Stimulated activated CD4-positive, alpha-beta T cell treated with anti-CD3 and anti-CD28 coated beads, Interleukin-12 subunit alpha, Interleukin-12 subunit beta, amount 100 ng/mL, for 24 hours (primary cell): ENCODE measurements around the gene MLKL.
"Not testable (repeated sequence)": the region's sequence is repeated elsewhere in the genome, so short reads cannot be mapped to it uniquely, and the experiment has no call there.

Source experiments
- DNase-seq, 2 experiments: peaks; one replicate each; pipeline ENCODE4 v3.0.0-alpha.2; 2020; ENCODE audit warnings: low read depth in 2 of 2

The MLKL gene

DNA sequence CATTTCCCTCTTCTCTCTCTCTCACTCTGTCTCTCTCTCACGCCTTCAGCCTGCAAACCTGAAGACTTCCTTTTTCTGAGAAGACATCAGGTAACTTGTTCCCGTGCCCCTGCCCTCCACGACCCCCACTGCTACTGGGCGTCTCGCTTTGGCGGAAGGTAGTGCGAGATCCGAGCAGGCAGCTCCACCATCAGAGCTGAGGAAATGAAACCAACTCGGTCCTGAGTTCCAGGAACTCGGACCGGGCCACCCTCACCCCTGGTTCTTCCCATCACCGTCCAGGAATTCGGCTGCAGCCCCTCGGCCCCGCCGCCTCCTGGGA lies 585 bp downstream of the MLKL start:
- DNase-seq = peak; percentile 5 to 8

DNA sequence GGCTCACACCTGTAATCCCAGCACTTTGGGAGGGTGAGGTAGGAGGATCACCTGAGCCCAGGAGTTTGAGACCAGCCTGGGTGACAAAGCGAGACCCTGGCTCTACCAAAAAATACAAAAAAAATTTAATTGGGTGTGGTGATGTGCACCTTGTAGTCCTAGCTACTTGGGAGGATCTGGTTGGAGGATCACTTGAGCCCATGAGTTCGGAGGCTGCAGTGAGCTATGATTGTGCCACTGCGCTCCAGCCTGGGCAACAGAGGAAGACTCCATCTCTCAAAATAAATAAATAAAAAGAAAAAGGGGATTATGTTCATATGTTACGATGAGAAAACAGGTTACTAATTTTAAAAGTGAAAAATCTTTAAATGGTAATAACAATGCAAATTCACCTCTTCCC lies 996 bp downstream of the MLKL start:
- no peak for DNase-seq

DNA sequence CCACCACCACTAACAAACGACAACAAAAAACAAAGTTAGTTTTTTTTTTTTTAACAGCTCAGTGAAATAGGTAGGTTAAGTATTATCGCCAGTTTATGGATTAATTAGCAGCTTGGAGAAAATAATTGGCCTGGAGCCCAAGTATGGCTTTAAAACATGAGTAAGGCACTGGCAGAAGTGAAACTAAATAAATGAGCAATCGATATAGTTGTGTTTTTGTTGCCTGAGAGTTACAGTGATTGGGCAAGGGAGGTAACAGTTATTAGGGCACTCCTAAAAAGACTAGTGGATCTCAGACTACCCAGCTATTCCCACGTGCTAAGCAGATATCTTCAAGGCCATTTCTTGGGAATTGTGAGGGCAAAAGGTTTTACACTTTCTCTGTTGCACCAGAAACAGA lies 2.4 kb downstream of the MLKL start:
- no peak for DNase-seq

DNA sequence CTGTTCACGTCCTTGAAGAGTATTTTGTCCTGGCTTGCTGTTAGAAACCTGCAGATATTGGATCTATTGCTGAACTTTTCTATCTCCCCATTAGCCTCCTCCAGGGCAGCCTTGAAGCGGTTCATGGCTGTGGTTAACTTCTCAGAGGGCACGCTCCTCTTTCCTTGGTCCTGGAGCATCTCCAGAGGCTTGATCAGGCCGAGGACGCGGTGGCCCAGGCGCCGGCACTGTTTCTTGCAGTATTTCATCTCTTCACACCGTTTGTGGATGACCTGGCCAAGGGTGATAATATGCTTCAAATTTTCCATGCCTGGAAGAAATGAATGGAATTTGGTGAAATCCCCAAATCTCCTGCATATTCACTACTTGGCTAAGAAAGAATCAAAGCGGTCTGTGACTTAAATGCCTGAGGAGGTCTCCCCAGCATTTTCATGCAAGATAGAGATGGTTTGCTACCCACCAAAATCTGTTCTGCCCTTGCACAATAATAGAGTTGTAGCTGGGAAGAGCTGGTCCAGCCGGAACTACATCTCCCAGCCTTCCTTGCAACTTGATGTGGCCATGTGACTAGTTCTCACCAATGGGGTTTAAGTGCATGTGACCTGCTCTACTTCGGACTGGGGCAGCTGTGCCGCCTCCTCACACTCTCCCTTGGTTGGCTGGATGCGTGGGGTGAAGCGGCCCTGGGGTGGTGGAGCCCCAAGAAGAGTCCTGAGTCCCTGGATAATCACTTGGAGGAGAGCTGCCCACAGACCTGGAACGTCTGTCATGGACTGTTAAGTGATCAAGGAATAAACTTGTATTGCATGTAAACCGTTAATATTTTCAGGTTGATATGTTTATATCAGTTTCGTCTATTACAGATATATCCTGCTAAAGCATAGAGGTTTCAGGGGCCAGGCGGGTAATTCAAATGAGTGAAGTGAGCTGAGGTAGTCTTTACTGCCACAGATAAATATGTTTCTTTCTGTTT lies 4.9 kb downstream of the MLKL start:
- DNase-seq = peak in 1 of 2 experiments; percentile 28

DNA sequence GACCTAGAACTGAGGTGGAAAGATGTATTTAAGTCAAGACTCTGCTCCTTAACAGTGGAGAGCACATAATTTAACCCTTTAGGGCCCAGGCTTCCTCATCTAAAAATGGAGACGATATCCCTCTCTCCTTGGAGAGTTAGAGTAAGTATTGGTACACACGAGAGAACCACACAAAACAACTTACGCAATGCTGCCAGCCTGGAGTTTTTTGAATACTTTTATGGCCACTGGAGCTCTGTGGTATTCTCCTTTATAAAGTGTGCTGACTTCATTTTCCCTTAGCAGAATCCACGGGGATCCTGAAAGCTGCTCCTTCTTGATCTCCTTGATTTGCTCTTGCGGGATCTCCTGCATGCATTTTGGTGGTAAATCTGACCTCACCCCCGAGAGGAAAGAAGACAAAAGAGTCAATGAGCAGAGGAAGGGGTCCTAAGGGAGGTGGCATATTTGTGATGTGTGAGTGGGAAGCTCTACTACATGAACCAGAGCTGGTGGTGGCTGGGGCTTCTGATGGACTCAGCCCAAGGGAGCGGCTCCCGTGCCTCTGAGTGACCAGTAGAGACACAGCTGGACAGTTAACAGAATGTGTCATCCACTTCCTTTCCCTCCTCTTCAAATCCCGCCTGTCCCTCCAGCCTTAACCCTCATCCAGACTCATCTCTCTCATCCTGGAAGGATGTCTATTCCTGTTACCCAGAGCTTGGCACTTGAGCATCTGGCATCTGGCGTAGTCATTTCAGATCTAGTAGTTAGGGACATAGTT lies 9.4 kb downstream of the MLKL start:
- DNase-seq = no peak

DNA sequence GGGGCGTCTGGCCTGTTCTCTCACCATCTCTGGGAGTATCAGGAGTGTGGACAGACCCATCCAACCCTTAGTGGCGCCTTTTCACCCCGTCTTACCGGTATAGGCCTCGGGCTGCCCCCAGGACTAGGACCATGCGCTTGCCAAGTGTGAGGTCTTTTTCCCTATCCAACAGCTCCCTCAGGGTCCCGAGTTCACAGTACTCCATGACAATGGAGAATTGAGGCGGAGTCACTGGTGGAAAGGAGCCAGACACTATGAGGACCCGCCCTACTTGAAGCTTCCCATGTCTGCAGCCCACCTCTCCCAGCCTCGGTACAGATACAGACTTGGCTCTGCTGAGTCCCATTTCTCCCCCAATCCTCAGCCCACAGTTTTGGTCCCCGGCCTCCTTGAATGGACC lies 18.1 kb downstream of the MLKL start:
- DNase-seq = no peak

DNA sequence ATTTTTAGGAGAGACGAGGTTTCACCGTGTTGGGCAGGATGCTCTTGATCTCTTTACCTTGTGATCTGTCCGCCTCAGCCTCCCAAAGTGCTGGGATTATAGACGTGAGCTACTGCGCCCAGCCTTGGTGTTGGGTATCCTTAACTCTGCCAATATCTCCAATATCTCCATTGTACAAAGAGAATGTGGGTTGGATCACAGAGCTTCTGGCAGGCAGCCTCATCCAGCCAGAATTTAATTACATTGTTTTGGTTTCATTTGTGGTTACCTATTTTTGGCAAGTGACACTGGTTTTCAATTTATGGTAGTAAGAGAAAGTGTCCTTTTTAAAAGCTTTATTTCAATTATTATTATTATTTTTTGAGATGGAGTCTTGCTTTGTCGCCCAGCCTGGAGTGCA lies 20.0 kb downstream of the MLKL start:
- no peak for DNase-seq

DNA sequence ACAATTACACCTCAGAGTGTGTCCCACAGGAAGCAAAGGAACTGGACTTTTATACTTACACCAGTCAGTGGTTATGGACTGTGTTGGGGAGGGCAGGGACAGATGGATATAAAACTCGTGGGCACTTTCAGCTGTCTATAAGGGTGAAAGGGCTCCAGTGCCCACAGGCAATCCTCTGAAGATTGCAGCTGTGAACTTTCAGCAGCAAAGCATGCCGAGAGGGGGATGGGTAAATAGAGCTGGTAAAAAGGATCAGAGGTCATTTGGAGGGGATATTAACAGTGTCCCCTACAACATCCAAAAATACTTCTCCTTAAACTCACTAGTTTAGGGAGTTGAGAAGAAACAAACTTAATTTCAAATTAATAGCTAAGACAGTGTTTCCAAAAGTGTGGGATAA lies 20.7 kb downstream of the MLKL start:
- no peak for DNase-seq

DNA sequence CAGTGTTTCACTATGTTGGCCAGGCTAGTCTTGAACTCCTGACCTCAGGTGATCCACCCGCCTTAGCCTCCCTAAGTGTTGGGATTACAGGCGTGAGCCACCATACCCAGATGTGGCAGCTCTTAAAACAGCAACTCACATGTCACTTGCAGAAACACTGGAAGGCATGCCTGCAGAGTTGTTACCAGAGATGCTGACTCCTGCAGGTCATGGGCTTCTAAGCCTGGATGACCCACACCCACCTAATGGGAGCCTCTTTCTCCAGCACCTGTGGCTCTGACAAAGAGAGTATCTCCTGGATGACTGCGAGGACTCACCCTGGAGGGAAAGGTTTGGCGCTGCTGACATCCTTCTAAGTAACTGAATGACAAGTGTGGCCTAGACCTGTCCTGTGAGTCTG lies 22.8 kb downstream of the MLKL start:
- DNase-seq = no peak

DNA sequence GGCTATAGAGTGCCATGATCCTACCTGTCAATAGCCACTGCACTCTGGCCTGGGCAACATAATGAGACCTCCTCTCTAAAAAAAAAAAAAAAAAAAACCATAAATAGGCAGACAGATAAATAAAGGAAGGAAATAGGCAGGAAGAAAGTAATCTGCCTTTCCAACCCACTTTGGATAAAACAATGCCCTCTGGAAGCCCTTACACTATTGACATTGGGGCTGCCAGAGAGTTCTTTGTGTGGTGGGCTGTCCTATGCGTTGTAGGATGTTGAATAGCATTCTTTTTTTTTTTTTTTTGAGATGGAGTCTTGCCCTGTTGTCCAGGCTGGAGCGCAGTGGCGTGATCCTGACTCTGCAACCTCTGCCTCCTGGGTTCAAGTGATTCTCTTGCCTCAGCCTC lies 26.8 kb downstream of the MLKL start:
- DNase-seq = no peak

DNA sequence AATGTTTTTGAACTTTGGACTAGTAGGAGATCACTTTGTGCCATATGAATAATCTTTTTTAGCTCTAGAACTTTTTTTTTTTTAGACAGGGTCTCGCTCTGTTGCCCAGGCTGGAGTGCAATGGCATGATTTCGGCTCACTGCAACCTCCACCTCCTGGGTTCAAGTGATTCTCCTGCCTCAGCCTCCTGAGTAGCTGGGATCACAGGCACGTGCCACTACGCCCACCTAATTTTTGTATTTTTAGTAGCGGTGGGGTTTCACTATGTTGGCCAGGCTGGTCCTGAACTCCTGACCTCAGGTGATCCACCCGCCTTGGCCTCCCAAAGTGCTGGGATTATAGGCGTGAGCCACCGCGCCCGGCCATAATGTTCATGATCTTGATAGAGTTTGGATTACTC lies 31.8 kb downstream of the MLKL start:
- not testable (repeated sequence) for DNase-seq

DNA sequence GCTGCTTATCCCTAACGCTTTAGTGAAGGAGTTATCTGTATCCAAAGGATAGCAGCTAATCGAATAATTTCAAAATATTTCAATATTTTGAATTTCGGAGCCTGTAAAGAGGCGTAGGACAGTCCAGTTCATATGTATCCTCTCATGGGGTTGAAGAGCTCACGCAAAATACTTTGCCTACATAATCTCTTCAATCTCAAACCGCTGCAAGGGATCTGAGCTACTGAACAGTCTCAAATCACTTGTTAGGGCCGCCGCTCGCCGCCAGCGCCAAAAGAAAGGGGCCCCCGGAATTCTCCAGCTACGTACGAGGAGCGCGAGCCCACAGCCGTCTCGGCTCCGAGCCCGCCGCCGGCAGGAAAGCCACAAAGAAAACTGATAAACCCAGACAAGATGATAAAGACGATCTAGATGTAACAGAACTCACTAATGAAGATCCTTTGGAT lies 33.4 kb downstream of the MLKL start:
- DNase-seq = peak; percentile 5 to 31

DNA sequence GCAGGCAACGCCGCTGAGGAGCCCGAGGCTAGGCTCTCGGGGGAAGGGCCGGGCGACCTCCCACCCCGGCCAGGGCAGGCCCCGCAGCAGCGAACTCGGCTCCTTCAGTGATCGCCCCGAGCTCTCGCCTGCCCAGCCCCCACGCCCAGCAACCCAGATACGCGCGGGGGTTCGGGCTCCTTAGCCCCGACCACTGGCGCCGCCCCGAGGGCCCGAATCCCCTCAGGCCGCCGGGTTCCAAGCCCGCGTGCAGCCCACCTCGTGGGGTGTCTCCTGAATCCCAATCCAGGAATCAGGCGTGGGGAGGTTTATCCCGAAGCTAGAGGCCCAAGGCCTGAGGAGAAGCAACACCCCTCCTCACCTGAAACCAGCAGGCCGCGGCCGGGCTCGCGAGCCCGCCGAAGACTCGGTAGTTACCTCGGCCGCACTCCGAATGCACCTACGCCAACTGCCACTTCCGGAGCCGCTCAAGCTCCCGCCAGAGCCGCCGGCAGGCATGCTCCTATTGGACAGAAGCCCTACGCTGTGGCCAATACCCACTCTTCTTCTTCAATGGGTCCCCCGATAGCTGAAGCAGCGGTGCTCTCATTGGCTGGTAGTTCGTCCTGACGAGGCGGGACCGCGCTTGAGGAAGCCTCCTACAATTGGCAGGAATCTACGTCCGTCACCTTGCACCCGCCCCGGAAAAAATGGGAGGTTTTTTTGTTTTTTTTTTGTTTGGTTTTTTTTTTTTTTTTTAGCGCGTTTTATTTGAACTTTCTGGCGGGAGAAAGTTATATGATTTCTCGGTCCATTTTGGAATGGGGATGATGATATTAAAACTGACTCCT lies 34.0 kb downstream of the MLKL start, which contains the start of gene RFWD3:
Gene RFWD3, minus strand, starts transcription at position 453 of the 830 bp plus-strand sequence. CDS start 5,428 bp downstream, outside the sequence.
- DNase-seq = peak; percentile 89 to 90

DNA sequence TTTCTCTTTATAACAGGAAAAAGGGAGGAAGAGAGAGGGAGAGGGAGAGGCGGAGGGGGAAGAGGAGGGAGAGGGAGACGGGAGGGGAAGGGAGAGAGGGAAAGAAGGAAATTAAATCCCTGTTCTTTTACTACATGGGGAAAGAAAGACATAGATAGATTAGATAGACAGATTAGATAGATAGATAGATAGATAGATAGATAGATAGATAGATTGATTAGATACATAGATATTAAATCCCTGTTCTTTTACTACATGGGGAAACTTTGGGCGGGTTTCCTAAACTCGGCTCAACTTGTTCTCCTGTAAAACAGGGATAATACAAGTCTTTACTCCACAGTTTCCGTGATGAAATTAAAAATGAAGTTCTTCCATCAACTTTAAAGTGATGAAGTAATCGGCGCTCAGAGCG lies 34.6 kb downstream of the MLKL start:
- no peak for DNase-seq

DNA sequence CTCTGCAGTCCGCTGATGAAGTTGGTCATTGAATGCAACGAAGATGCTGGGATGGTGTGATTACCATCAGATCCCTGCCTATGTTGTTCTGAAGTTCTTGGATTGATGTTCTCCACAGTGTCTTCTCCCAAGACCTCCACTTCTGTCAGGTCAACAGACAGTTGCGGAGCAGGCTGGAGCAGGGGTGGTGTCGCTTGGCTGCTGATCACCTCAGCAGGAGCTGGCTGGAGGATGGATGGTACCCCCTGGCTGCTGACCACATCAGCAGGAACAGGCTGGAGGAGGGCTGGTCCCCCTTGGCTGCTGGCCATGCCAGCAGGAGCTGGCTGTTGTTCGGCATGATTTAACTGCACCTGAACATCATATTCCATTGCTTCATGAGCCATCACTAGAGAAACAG lies 39.6 kb downstream of the MLKL start:
- DNase-seq = no peak

DNA sequence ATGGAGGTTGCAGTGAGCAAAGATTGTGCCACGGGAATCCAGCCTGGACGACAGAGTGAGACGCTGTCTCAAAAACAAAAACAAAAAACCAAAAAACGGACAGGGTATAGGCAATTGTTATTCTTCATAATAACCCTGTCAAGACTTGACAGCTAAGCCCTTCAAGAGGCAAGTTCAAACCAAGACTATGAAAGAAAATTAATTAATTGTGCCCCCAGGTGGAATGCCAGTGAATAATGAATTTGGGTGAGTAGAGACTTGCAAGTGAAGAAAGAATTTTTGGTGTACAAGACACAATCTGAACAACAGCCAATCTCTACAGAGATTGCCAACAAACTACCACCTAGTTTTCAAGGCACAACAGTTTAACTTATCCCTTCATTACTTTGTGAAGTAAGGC lies 40.3 kb downstream of the MLKL start:
- DNase-seq = no peak

DNA sequence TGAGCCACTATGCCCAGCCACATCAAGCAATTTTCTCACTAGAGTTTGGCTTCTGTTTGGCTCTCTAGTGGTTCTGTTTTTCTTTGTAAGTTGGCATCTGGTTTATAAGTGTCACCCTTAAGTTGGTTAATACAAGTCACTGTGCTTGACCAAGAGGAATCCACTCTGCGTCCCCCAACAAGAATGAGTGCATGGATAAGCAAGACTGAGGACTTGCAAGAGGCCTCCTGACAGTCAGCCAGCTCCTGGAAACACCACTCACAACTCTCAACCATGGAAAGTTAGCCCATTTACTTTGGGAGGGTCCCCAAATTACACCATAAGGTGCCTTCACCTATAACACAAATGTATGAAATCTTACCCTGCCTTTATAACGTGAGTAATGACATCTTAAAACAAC lies 41.6 kb downstream of the MLKL start:
- DNase-seq = no peak

DNA sequence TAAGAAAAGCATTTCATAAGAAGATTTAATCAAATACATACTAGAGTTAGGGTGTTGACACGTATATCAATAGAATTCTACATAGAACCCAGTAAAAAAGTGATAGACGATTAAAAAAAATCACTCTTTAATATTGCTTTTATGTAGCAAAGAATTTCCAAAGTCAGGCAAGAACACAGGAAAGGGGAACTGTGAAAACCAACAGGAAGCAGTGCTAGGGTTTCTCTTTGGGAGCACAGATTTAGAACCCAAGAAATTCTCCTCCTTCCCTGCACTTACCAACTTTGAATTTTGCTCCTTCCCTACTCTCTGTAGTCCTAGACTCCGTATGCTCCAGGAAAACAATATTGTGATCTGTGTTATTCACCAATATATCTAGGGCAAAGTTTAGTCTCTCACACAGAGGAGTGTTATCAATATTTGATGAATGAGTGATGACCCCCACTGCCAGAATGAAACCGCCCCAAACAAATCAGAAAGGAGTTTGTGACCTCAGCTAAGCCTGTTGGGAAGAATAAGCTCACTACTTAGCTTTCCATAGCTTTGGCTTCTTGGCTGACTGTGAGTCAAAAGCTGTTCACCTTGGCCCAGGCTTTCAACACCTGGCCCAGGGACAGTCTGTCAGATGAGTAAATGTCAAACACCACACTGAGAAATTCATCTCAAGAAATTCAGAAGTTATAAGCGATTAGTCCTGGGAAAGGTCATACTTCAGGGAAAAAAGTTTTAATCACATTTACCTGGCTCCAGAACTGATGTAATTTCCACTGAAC lies 42.6 kb downstream of the MLKL start:
- no peak for DNase-seq

DNA sequence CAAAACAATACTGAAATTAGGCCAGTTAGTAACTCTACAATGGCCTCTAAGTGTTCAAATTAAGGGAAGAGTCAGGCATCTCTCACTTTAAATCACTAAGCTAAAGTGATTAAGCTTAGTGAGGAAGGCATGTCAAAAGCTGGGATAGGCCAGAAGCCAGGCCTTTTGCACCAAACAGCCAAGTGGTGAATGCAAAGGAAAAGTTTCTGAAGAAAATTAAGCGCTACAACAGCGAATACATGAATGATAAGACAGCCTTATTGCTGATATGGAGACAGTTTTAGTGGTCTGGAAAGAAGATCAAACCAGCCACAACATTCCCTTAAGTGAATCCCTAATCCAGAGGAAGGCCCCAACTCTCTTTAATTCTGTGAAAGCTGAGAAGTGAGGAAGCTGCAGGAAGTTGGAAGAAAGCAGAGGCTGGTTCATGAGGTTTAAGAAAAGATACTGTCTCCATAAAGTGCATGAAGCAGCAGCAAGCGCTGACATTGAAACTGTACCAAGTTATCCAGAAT lies 46.1 kb downstream of the MLKL start:
- no peak for DNase-seq

DNA sequence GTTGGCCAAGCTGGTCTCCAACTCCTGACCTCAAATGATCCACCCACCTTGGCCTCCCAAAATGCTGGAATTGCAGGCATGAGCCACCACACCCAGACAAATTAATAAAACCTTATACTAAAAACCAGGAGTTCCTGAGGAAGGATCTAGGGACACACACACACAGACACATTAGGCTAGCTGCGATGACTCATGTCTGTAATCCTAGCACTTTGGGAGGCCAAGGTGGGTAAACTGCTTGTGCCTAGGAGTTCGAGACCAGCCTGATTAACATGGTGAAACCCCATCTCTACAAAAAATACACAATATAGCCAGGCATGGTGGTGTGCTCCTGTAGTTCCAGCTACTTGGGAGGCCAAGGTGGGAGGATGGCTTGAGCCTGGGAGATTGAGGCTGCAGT lies 47.8 kb downstream of the MLKL start:
- not testable (repeated sequence) for DNase-seq

DNA sequence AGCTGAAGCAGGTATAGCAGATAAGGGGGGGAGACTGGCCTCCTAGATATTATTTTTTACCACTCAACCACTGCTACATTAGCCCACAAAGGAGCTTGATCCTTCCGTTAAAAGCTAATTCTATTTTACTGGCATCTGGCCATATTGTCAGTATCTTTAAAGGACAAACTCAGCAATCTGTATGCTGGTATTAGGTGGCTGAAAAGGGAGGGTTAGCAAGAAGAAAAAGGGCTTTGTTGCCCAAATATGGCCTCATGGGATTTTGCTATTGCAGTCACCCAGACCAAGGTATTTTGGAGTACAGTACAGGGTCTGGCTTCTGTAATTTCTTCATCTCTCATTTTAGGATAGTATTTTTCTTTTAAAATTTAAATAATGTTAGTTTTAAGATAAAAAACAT lies 48.4 kb downstream of the MLKL start:
- no peak for DNase-seq
